GM23338 (cell line): ENCODE measurements around the gene DBNL. TPM values are rescaled to one million over a fixed set of nuclear protein-coding genes. Genes with fewer than 3 reads are reported as not detected.

ENCODE experiments used
- ATAC-seq: fragments of 200-7000 bp; cut with Tn5 transposase; 3 replicates; pipeline ENCODE4 v1.9.1; 2020
- DNase-seq: peaks from one replicate; pipeline ENCODE4 v3.0.0-alpha.2; 2015; ENCODE audit warnings: low spot score
- H2AFZ ChIP-seq: fragments of 200-600 bp; sonication (generic); 2 replicates; pipeline ENCODE4 v1.8.0; 2016; ENCODE audit warnings: antibody characterized with exemption, mild to moderate bottlenecking, moderate library complexity
- H3F3A ChIP-seq: fragments of 200-600 bp; sonication (generic); replicated peaks from 2 replicates; pipeline ENCODE4 v1.8.0; 2017; ENCODE audit warnings: antibody characterized with exemption, mixed run types, low read depth
- H3K27ac ChIP-seq: fragments of 200-600 bp; sonication (generic); 2 replicates; pipeline ENCODE4 v1.6.1; 2016; ENCODE audit warnings: low read depth
- H3K27me3 ChIP-seq: fragments of 200-600 bp; sonication (generic); 2 replicates; pipeline ENCODE4 v1.8.0; 2016; ENCODE audit warnings: mild to moderate bottlenecking, mixed run types, moderate library complexity; ENCODE audit not compliant: insufficient read depth
- H3K36me3 ChIP-seq: fragments of 200-600 bp; sonication (generic); 2 replicates; pipeline ENCODE4 v1.8.0; 2016; ENCODE audit warnings: mild to moderate bottlenecking; ENCODE audit not compliant: insufficient read depth
- H3K4me1 ChIP-seq: fragments of 200-600 bp; sonication (generic); 2 replicates; pipeline ENCODE4 v1.8.0; 2016; ENCODE audit warnings: mild to moderate bottlenecking, moderate library complexity; ENCODE audit not compliant: insufficient read depth
- H3K4me2 ChIP-seq: fragments of 200-600 bp; sonication (generic); 2 replicates; pipeline ENCODE4 v1.7.1; 2017; ENCODE audit warnings: mixed run types
- H3K4me3 ChIP-seq: fragments of 200-600 bp; sonication (generic); 2 replicates; pipeline ENCODE4 v1.6.1; 2016; ENCODE audit warnings: mixed run types
- H3K79me2 ChIP-seq: fragments of 200-600 bp; sonication (generic); replicated peaks from 2 replicates; pipeline ENCODE4 v1.8.0; 2017; ENCODE audit warnings: mild to moderate bottlenecking; ENCODE audit not compliant: insufficient read depth
- H3K9me2 ChIP-seq: fragments of 200-600 bp; sonication (generic); 2 replicates; pipeline ENCODE4 v1.8.0; 2017; ENCODE audit not compliant: insufficient read depth
- H4K20me1 ChIP-seq: fragments of 200-600 bp; sonication (generic); replicated peaks from 2 replicates; pipeline ENCODE4 v1.8.0; 2017; ENCODE audit warnings: mild to moderate bottlenecking; ENCODE audit not compliant: insufficient read depth
- H3K27ac Mint-ChIP-seq: 2 replicates; pipeline ENCODE4 v1.8.0; 2020; ENCODE audit warnings: inconsistent platforms, mild to moderate bottlenecking, moderate library complexity, mixed read lengths
- H3K27me3 Mint-ChIP-seq: 3 replicates; pipeline ENCODE4 v1.8.0; 2022; ENCODE audit warnings: low read depth, mild to moderate bottlenecking, moderate library complexity, mixed read lengths, inconsistent platforms; ENCODE audit not compliant: insufficient read depth, poor library complexity
- H3K36me3 Mint-ChIP-seq: 3 replicates; pipeline ENCODE4 v1.8.0; 2021; ENCODE audit warnings: low read depth, mild to moderate bottlenecking, inconsistent platforms, moderate library complexity, mixed read lengths
- H3K4me1 Mint-ChIP-seq: 3 replicates; pipeline ENCODE4 v1.8.0; 2020; ENCODE audit warnings: mild to moderate bottlenecking, inconsistent platforms, mixed read lengths
- H3K4me3 Mint-ChIP-seq: 3 replicates; pipeline ENCODE4 v1.8.0; 2021; ENCODE audit warnings: moderate library complexity, mild to moderate bottlenecking, inconsistent platforms, mixed read lengths
- H3K9me3 Mint-ChIP-seq: 3 replicates; pipeline ENCODE4 v1.8.0; 2020; ENCODE audit warnings: moderate library complexity, mild to moderate bottlenecking, inconsistent platforms, mixed read lengths
- CREB1 ChIP-seq: fragments of 250-450 bp; sonication (Bioruptor Pico); IDR thresholded peaks from 2 replicates; pipeline ENCODE4 v1.5.0; 2020; ENCODE audit warnings: low read depth, mild to moderate bottlenecking, moderate library complexity
- EZH2 ChIP-seq: fragments of 200-600 bp; sonication (generic); IDR thresholded peaks from one replicate; pipeline ENCODE4 v1.8.0; 2017; ENCODE audit warnings: antibody characterized with exemption, mild to moderate bottlenecking, low read depth; ENCODE audit not compliant: unreplicated experiment
- EZH2phosphoT487 ChIP-seq: fragments of 200-600 bp; sonication (generic); IDR thresholded peaks from one replicate; pipeline ENCODE4 v1.8.1; 2018; ENCODE audit warnings: antibody characterized with exemption; ENCODE audit not compliant: unreplicated experiment
- JUNB ChIP-seq: IDR thresholded peaks from one replicate; pipeline ENCODE4 v1.6.1; 2016; ENCODE audit warnings: antibody characterized with exemption; ENCODE audit not compliant: unreplicated experiment
- NANOG ChIP-seq: IDR thresholded peaks from 2 replicates; pipeline ENCODE4 v1.6.1; 2016; ENCODE audit warnings: antibody characterized with exemption, borderline replicate concordance
- POLR2AphosphoS5 ChIP-seq: IDR thresholded peaks from 2 replicates; pipeline ENCODE4 v1.6.1; 2016; ENCODE audit warnings: antibody characterized with exemption, low read depth
- REST ChIP-seq: IDR thresholded peaks from one replicate; pipeline ENCODE4 v1.6.1; 2018; ENCODE audit warnings: antibody characterized with exemption; ENCODE audit not compliant: unreplicated experiment
- STAT1 ChIP-seq: IDR thresholded peaks from one replicate; pipeline ENCODE4 v1.6.1; 2016; ENCODE audit warnings: antibody characterized with exemption; ENCODE audit not compliant: unreplicated experiment
- ZNF114 ChIP-seq: fragments of 250-450 bp; sonication (Bioruptor Pico); IDR thresholded peaks from 2 replicates; pipeline ENCODE4 v1.5.0; 2020; ENCODE audit warnings: mild to moderate bottlenecking, moderate library complexity
- ZNF331 ChIP-seq: fragments of 250-450 bp; sonication (Bioruptor Pico); IDR thresholded peaks from 2 replicates; pipeline ENCODE4 v1.5.0; 2020; ENCODE audit warnings: low read depth, mild to moderate bottlenecking, moderate library complexity
- ZNF462 ChIP-seq: fragments of 250-450 bp; sonication (Bioruptor Pico); IDR thresholded peaks from 2 replicates; pipeline ENCODE4 v1.5.0; 2020; ENCODE audit warnings: mild to moderate bottlenecking, moderate library complexity
- polyA plus RNA-seq: library from polyadenylated mRNA; unstranded; fragments of >200 nt; fragmentation: Nextera tagmentation; extraction: Ambion mirVana; gene quantifications from 2 replicates; pipeline ENCODE4 v1.2.1, GENCODE V29; 2016
- total RNA-seq: library from RNA; depleted of rRNA; stranded (reverse); fragments of >200 nt; shearing (Covaris generic); gene quantifications from 2 replicates; pipeline ENCODE4 v1.2.3, GENCODE V29; 2014
- TF ChIP-seq, protein P1 (sequence below): IDR thresholded peaks from 2 replicates; pipeline ENCODE4 v1.6.1; 2016; ENCODE audit warnings: antibody characterized with exemption
- TF ChIP-seq, protein P2 (sequence below), 2 experiments: fragments of 200-600 bp in 1 of 2; sonication (generic) in 1 of 2; conservative IDR thresholded peaks; 2 replicates each; pipeline versions ENCODE4 v1.5.1 to v1.6.1; 2016 to 2017; ENCODE audit warnings: antibody characterized with exemption in 2 of 2, low read depth in 2 of 2, mild to moderate bottlenecking in 2 of 2, moderate library complexity in 1 of 2

Gene DBNL
- total and polyA plus RNA-seq, 2 experiments from 2014 or later: 18.1 to 49.4 TPM

DNA sequence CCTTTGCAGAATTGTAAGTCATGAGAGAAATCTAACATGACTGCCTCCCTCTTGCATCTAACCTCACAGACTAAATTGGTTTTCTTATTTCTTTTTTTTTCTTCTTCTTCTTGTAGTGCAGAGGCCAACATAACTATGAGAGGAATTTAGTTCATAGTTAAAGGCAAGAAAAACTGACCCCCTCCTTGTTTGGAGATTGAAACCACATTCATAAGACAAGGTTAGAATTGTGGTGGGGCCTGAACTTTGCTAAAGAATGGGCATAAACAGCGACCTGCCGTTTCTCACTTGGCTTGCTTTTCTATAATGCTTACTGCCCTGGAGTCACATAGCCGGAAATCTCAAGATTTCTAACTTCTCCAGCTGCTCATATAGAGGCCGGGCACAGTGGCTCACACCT is 40.2 kb downstream of the DBNL start:
- Histone ChIP-seq H3K9me2 (no peaks in the 10 kb centered on the region), H2AFZ (no peak overlapping the region), H3K4me3 (no peak overlapping the region), H4K20me1 (no peaks in the 10 kb centered on the region), H3K4me2 (no peak overlapping the region), H3K4me1 (peaks cover 7% of the 10 kb centered on the region), H3K36me3 (no peaks in the 10 kb centered on the region), H3K27ac (no peak overlapping the region), H3K27me3 (peaks cover 4% of the 10 kb centered on the region; the same call in 1 of the 2 replicates), H3F3A (no peaks in the 10 kb centered on the region; the same call in 1 of the 2 replicates), H3K79me2 (no peaks in the 10 kb centered on the region)
- H3K27ac Mint-ChIP-seq: no peak overlapping the region
- peaks cover 28% of the 10 kb centered on the region for H3K27me3 Mint-ChIP-seq
- peaks cover 19% of the 10 kb centered on the region for H3K4me1 Mint-ChIP-seq
- DNase-seq (no peak), ATAC-seq (no peak)
- H3K36me3 Mint-ChIP-seq: peaks cover 7% of the 10 kb centered on the region; the same call in 2 of the 3 replicates
- H3K4me3 Mint-ChIP-seq: no peak overlapping the region
- TF ChIP-seq STAT1 (no peak), EZH2phosphoT487 (no peak), NANOG (no peak), ZNF114 (CRISPR knock-in tag) (no peak), JUNB (no peak), EZH2 (no peak), CREB1 (CRISPR knock-in tag) (no peak), REST (no peak), POLR2AphosphoS5 (no peak), ZNF331 (no peak), ZNF462 (CRISPR knock-in tag) (no peak)
- TF ChIP-seq, protein P1, sequence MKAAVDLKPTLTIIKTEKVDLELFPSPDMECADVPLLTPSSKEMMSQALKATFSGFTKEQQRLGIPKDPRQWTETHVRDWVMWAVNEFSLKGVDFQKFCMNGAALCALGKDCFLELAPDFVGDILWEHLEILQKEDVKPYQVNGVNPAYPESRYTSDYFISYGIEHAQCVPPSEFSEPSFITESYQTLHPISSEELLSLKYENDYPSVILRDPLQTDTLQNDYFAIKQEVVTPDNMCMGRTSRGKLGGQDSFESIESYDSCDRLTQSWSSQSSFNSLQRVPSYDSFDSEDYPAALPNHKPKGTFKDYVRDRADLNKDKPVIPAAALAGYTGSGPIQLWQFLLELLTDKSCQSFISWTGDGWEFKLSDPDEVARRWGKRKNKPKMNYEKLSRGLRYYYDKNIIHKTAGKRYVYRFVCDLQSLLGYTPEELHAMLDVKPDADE: no peak
- TF ChIP-seq, protein P2, sequence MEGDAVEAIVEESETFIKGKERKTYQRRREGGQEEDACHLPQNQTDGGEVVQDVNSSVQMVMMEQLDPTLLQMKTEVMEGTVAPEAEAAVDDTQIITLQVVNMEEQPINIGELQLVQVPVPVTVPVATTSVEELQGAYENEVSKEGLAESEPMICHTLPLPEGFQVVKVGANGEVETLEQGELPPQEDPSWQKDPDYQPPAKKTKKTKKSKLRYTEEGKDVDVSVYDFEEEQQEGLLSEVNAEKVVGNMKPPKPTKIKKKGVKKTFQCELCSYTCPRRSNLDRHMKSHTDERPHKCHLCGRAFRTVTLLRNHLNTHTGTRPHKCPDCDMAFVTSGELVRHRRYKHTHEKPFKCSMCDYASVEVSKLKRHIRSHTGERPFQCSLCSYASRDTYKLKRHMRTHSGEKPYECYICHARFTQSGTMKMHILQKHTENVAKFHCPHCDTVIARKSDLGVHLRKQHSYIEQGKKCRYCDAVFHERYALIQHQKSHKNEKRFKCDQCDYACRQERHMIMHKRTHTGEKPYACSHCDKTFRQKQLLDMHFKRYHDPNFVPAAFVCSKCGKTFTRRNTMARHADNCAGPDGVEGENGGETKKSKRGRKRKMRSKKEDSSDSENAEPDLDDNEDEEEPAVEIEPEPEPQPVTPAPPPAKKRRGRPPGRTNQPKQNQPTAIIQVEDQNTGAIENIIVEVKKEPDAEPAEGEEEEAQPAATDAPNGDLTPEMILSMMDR (conservative IDR thresholded peaks at IDR 0.05; ENCODE audit: low read depth in 2 of 2): no peak
- no peaks in the 10 kb centered on the region for H3K9me3 Mint-ChIP-seq
